PC-3 (cell line): ENCODE results near the gene COL6A2. TPM values are rescaled to one million over a fixed set of nuclear protein-coding genes. Genes with fewer than 3 reads are reported as not detected.

Source experiments
- ATAC-seq: fragments of 200-7000 bp; cut with Tn5 transposase; 2 replicates; pipeline ENCODE4 v1.9.1; 2020; ENCODE audit warnings: mild to moderate bottlenecking, moderate library complexity
- BruUV-seq: library from RNA; stranded (reverse); fragments of 400-500 nt; replicated peaks from 2 replicates; lab custom pipeline; 2021; lab: Mats Ljungman, UMichigan
- CTCF ChIA-PET: fragments of 300-600 bp; sonication (Branson Sonifier 250); formaldehyde crosslinking; loops from one replicate; lab custom pipeline; 2022; ENCODE audit warnings: antibody characterized with exemption; lab: Charles Lee
- POLR2A ChIA-PET: fragments of 300-600 bp; sonication (Branson Sonifier 250); formaldehyde crosslinking; loops from one replicate; lab custom pipeline; 2022; ENCODE audit warnings: antibody characterized with exemption; ENCODE audit not compliant: unreplicated experiment; lab: Charles Lee
- DNase-seq: peaks from one replicate; pipeline ENCODE4 v3.0.0-alpha.2; 2015
- H2AFZ ChIP-seq: fragments of 300-600 bp; sonication (generic); 2 replicates; pipeline ENCODE4 v1.6.0; 2016; ENCODE audit warnings: antibody characterized with exemption, low read length
- H3F3A ChIP-seq: fragments of 300-600 bp; sonication (generic); one replicate; pipeline ENCODE4 v1.6.0; 2017; ENCODE audit warnings: antibody characterized with exemption, low read length, control low read depth, mild to moderate bottlenecking; ENCODE audit not compliant: unreplicated experiment
- H3K27ac ChIP-seq: fragments of 300-600 bp; sonication (generic); 2 replicates; pipeline ENCODE4 v1.5.1; 2016; ENCODE audit warnings: mild to moderate bottlenecking, low read length
- H3K27me3 ChIP-seq: fragments of 300-600 bp; sonication (generic); 2 replicates; pipeline ENCODE4 v1.6.1; 2016; ENCODE audit warnings: low read length, mixed read lengths
- H3K36me3 ChIP-seq: fragments of 300-600 bp; sonication (generic); 2 replicates; pipeline ENCODE4 v1.6.1; 2016; ENCODE audit warnings: low read depth, mixed run types, low read length, mixed read lengths
- H3K4me1 ChIP-seq: fragments of 300-600 bp; sonication (generic); 2 replicates; pipeline ENCODE4 v1.5.1; 2016; ENCODE audit warnings: low read length; ENCODE audit not compliant: insufficient read depth
- H3K4me2 ChIP-seq: fragments of 300-600 bp; sonication (generic); 2 replicates; pipeline ENCODE4 v1.6.0; 2016; ENCODE audit warnings: low read length
- H3K4me3 ChIP-seq: fragments of 300-600 bp; sonication (generic); 2 replicates; pipeline ENCODE4 v1.5.1; 2016; ENCODE audit warnings: mild to moderate bottlenecking, low read length, mixed read lengths
- H3K79me2 ChIP-seq: fragments of 300-600 bp; sonication (generic); 2 replicates; pipeline ENCODE4 v1.6.1; 2017; ENCODE audit warnings: low read length, mixed read lengths
- H3K9ac ChIP-seq: fragments of 300-600 bp; sonication (generic); 2 replicates; pipeline ENCODE4 v1.6.0; 2016; ENCODE audit warnings: mild to moderate bottlenecking, low read length
- H3K9me2 ChIP-seq: fragments of 300-600 bp; sonication (generic); replicated peaks from 2 replicates; pipeline ENCODE4 v1.6.1; 2016; ENCODE audit warnings: mixed run types, low read length, mixed read lengths
- H3K9me3 ChIP-seq: fragments of 300-600 bp; sonication (generic); 2 replicates; pipeline ENCODE4 v1.6.1; 2016; ENCODE audit warnings: low read length, mixed read lengths
- H4K20me1 ChIP-seq: fragments of 300-600 bp; sonication (generic); 2 replicates; pipeline ENCODE4 v1.6.1; 2016; ENCODE audit warnings: low read length, mixed read lengths
- CTCF ChIP-seq: fragments of 300-600 bp; sonication (generic); conservative IDR thresholded peaks from 2 replicates; pipeline ENCODE4 v1.5.1; 2017; ENCODE audit warnings: antibody characterized with exemption, low read depth, mild to moderate bottlenecking, low read length
- EZH2 ChIP-seq: fragments of 300-600 bp; sonication (generic); IDR thresholded peaks from one replicate; pipeline ENCODE4 v1.6.1; 2017; ENCODE audit warnings: antibody characterized with exemption, mild to moderate bottlenecking, low read length; ENCODE audit not compliant: unreplicated experiment
- EZH2phosphoT487 ChIP-seq: fragments of 300-600 bp; sonication (generic); IDR thresholded peaks from 2 replicates; pipeline ENCODE4 v1.6.1; 2018; ENCODE audit warnings: mild to moderate bottlenecking, antibody characterized with exemption, low read length, borderline replicate concordance
- intact Hi-C: fragments of 100-400 bp; cut with micrococcal nuclease; formaldehyde crosslinking; loops from 2 replicates; pipeline ENCODE4 v1.9.0; 2023
- total RNA-seq: library from RNA; depleted of rRNA; stranded (reverse); fragments of >200 nt; gene quantifications from 2 replicates; pipeline ENCODE4 v1.2.3, GENCODE V29; 2014

Gene COL6A2
- total RNA-seq, 1 experiment from 2014 or later = 521 TPM

DNA sequence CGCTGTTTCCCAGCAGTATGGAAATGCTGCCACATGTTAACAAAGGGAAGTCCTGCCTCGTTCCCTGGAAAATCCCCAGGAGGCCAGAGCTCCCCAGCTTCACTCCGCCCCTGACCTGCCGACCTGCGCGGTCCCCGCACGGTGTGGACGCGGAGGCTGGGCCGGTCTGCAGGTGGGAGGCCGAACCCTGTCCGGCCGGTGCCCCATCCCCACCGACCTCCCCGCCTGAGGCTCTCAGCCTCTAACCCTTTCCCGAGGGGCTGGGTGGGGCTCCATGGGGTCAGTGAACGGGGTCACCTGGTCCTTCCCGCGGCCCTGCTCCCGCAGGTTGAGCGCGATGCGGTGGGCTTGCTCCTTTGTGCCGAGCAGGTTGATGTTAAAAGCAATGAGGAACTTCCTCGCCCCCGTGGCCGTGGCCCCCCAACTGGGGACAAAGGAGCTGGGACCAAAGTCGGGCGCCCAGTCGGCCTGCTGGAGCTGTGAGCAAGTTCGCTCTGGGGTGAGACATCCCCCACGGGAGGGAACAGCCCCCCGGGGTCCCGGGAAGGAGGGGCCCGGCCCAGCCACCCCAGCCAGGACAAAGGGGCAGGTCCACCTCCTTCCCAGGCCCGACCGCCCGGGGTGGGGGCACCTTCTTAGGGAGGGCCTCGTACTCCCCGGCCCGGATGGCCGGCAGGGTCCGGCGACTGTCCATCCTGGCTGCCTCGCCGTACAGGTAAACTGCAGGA, 53.5 kb downstream of the COL6A2 start:
- Histone ChIP-seq H3K9ac (no peak overlapping the region), H4K20me1 (no peaks in the 10 kb centered on the region), H3K27ac (no peak overlapping the region), H3K4me3 (no peak overlapping the region), H3K4me1 (0 out of 2 replicates have a peak, but pooled peaks cover 4% of the 10 kb centered on the region), H3K36me3 (no peaks in the 10 kb centered on the region), H3K4me2 (no peak overlapping the region), H2AFZ (no peak overlapping the region), H3K27me3 (no peaks in the 10 kb centered on the region), H3K79me2 (no peaks in the 10 kb centered on the region), H3K9me2 (no peaks in the 10 kb centered on the region), H3K9me3 (no peaks in the 10 kb centered on the region), H3F3A (peaks cover 7% of the 10 kb centered on the region)
- no peak for TF ChIP-seq EZH2phosphoT487
- no peak for TF ChIP-seq CTCF
- TF ChIP-seq EZH2 = no peak
- intact Hi-C loops = no loop called here
- DNase-seq (no peak), ATAC-seq (no peak)
- ChIA-PET POLR2A (no interaction called here), CTCF (no interaction called here)
- no TSS peak for BruUV-seq

- ATAC-seq (no peak), DNase-seq (no peak)
- intact Hi-C loops = no loop called here
- no peaks in the 10 kb centered on the region for H3K9me2 ChIP-seq
- H3K4me3 ChIP-seq = no peak overlapping the region
- no peak for TF ChIP-seq EZH2
- TF ChIP-seq EZH2phosphoT487 = no peak
- TF ChIP-seq CTCF = no peak
- no peaks in the 10 kb centered on the region for H3K9me3 ChIP-seq
- H3F3A ChIP-seq = peaks cover under 1% of the 10 kb centered on the region
- H3K4me1 ChIP-seq = 0 out of 2 replicates have a peak, but pooled peaks cover 4% of the 10 kb centered on the region
- no peaks in the 10 kb centered on the region for H3K36me3 ChIP-seq
- H3K79me2 ChIP-seq = no peaks in the 10 kb centered on the region
- H3K9ac ChIP-seq = no peak overlapping the region
- no peak overlapping the region for H2AFZ ChIP-seq
- BruUV-seq = TSS peak; percentile 34
- H3K27ac ChIP-seq = no peak overlapping the region
- H4K20me1 ChIP-seq = no peaks in the 10 kb centered on the region
- no peaks in the 10 kb centered on the region for H3K27me3 ChIP-seq
- ChIA-PET CTCF (interaction anchor here (2.5 kb wide), 1 partner anchor 9 kb away, joined by 12 read pairs; no protein-coding TSS in a partner anchor), POLR2A (no interaction called here)
- no peak overlapping the region for H3K4me2 ChIP-seq
These were observed 54.3 kb downstream of the COL6A2 start for GRCh38 chr21:46151989-46152926.
